Measurements from ENCODE around the gene BST1. TPM values are rescaled to one million over a fixed set of nuclear protein-coding genes. Genes with fewer than 3 reads are reported as not detected.

Gene BST1
- total and polyA plus RNA-seq, 2 donors (not counting 3 experiments of a cell fraction or from before 2014, with no cell fraction given): 10.7 to 14.0 TPM

- peaks cover 0 to 4% of the 10 kb centered on the region in 2 experiments for H3K27me3 ChIP-seq (ENCODE audit: control insufficient read depth in 2 of 2, insufficient read depth in 2 of 2, low read length in 2 of 2)
- no peaks in the 10 kb centered on the region for H3K9me1 ChIP-seq (replicated peaks; ENCODE audit: control insufficient read depth, extremely low read depth, insufficient read depth, low read length)
- H4K20me1 ChIP-seq (replicated peaks; ENCODE audit: control insufficient read depth, extremely low read depth, insufficient read depth, low read length): no peaks in the 10 kb centered on the region
- H3K4me1 ChIP-seq (ENCODE audit: control insufficient read depth, extremely low read depth, insufficient read depth, low read length): no peaks in the 10 kb centered on the region
- ChIA-PET POLR2A (no interaction called here), CTCF (interaction anchor here (1.3 kb wide), 1 partner anchor 14 kb away, joined by 3 read pairs; no protein-coding TSS in a partner anchor)
- dilution Hi-C loops (cut with MboI; ENCODE audit: extremely low pct_ligation_motif_present, low sequenced_read_pairs): no loop called here
- no peak overlapping the region for H3K4me2 ChIP-seq (ENCODE audit: insufficient read depth, low read length)
- H3K79me2 ChIP-seq (ENCODE audit: control insufficient read depth, insufficient read depth, low read length): no peaks in the 10 kb centered on the region
- intact Hi-C loops (cut with micrococcal nuclease): no loop called here
- H3K36me3 ChIP-seq (ENCODE audit: control insufficient read depth in 2 of 2, extremely low read depth in 1 of 2, insufficient read depth in 2 of 2, low read length in 2 of 2): no peaks in the 10 kb centered on the region
- no peak for DNase-seq (ENCODE audit: low read depth, low spot score)
- no peak for FAIRE-seq
- no peak overlapping the region for H3K27ac ChIP-seq (ENCODE audit: insufficient read depth, low read depth, low read length)
- no peak overlapping the region for H3K4me3 ChIP-seq (replicated peaks in 1 of 3; ENCODE audit: insufficient read depth in 1 of 3, low read depth in 1 of 3, low read length in 3 of 3)
- H2AFZ ChIP-seq (ENCODE audit: low read depth, low read length): no peak overlapping the region
- TF ChIP-seq FOS (IDR thresholded peaks at IDR 0.05; ENCODE audit: borderline replicate concordance, insufficient read depth, low read length) (no peak), EZH2 (IDR thresholded peaks at IDR 0.05; ENCODE audit: borderline replicate concordance, low read depth, low read length, severe bottlenecking) (no peak), POLR2A (IDR thresholded peaks at IDR 0.05; ENCODE audit: low read depth, low read length) (no peak), POLR2AphosphoS5 (IDR thresholded peaks at IDR 0.05; ENCODE audit: insufficient read depth, low read depth, low read length) (no peak), MYC (IDR thresholded peaks at IDR 0.05; ENCODE audit: low read depth, low read length) (no peak), JUN (IDR thresholded peaks at IDR 0.05; ENCODE audit: borderline replicate concordance, insufficient read depth, insufficient read length, low read depth) (no peak), GATA2 (IDR thresholded peaks at IDR 0.05; ENCODE audit: insufficient read depth, insufficient read length, low read depth, low read length) (no peak)
- TF ChIP-seq, protein P1, sequence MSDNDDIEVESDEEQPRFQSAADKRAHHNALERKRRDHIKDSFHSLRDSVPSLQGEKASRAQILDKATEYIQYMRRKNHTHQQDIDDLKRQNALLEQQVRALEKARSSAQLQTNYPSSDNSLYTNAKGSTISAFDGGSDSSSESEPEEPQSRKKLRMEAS (IDR thresholded peaks at IDR 0.05; ENCODE audit: insufficient read depth, insufficient read length): no peak
- TF ChIP-seq, protein P2, sequence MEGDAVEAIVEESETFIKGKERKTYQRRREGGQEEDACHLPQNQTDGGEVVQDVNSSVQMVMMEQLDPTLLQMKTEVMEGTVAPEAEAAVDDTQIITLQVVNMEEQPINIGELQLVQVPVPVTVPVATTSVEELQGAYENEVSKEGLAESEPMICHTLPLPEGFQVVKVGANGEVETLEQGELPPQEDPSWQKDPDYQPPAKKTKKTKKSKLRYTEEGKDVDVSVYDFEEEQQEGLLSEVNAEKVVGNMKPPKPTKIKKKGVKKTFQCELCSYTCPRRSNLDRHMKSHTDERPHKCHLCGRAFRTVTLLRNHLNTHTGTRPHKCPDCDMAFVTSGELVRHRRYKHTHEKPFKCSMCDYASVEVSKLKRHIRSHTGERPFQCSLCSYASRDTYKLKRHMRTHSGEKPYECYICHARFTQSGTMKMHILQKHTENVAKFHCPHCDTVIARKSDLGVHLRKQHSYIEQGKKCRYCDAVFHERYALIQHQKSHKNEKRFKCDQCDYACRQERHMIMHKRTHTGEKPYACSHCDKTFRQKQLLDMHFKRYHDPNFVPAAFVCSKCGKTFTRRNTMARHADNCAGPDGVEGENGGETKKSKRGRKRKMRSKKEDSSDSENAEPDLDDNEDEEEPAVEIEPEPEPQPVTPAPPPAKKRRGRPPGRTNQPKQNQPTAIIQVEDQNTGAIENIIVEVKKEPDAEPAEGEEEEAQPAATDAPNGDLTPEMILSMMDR (IDR thresholded peaks at IDR 0.05; ENCODE audit: extremely low read depth in 1 of 2, insufficient read depth in 1 of 2, low read depth in 1 of 2, low read length in 2 of 2): no peak
- no peak overlapping the region for H3K9ac ChIP-seq (replicated peaks; ENCODE audit: extremely low read depth, insufficient read depth, low read length)
- no TSS peak for BruUV-seq (replicated peaks)
- no peaks in the 10 kb centered on the region for H3K9me3 ChIP-seq (replicated peaks; ENCODE audit: control insufficient read depth, insufficient read depth, low read length)
Measured at GRCh38 chr4:15742637-15743036, 39.8 kb downstream of the BST1 start.
